HT1080 (cell line): ENCODE results near the gene OLFML1. TPM values are rescaled to one million over a fixed set of nuclear protein-coding genes. Genes with fewer than 3 reads are reported as not detected.
A peak's percentile ranks its signal among the peaks of the same experiment; 100 is the strongest.

Experiments used
- DNase-seq: peaks from one replicate; pipeline ENCODE4 v3.0.0-alpha.2; 2015; ENCODE audit warnings: low read depth
- total RNA-seq: library from RNA; depleted of rRNA; stranded (reverse); fragments of >200 nt; shearing (Covaris generic); gene quantifications from 2 replicates; pipeline ENCODE4 v1.2.3, GENCODE V29; 2014

Gene OLFML1
- total RNA-seq, 1 experiment from 2014 or later, result not detected

DNA sequence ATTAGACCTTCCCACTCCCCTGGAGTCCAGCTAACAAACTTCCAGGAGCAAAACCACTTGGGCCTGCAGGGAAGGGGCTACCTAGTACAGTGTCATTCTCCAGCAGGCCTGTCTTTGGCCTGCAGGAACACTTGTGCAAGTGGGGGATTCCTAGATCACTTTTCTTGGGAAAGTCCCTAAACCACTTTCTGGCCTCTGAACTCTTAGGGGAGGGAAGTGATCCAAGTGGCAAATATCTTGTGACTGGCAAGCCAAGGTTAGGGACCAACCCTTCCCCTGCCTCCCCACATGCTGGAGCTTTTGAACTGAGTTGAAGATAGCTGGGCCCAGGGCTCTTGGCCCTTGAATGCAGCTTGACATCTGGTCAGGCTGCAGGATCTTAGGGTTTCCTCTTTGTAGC lies 45.7 kb downstream of the OLFML1 start:
- DNase-seq, result no peak

DNA sequence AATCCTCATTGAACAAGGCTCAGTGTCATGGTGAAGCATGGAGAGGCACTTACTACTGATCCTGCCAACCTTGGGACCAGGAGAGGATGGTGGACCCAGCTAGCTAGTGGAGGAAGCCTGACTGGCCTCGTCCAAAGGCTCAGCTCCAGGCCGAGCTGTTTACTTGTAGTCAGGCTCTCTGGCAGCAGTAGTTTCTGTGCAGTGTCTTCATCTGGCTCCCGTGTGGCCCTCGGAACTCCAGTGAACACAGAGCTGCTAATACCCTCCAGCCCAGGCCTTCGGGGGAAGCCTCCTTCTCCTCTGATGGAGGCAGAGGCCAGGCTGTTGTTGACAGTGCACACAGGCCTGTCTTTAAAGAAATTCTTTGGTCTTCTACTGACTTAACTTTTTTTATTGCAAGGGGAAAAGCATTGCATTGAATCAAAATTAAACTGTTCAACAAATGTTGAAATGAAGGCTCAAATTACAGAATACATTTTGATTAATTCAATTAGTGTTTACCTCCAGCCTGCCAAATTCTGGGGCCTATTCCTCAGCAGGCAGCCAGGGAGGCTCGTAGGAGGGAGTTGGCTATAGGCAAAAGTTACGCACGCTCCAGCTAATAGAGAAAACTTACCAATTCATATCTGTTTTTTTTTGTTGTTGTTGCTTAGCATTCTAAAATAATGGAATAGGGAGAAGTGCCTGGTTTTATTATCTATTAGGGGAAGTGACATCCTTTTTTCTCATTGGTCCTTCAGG lies 47.3 kb downstream of the OLFML1 start:
- no peak for DNase-seq

DNA sequence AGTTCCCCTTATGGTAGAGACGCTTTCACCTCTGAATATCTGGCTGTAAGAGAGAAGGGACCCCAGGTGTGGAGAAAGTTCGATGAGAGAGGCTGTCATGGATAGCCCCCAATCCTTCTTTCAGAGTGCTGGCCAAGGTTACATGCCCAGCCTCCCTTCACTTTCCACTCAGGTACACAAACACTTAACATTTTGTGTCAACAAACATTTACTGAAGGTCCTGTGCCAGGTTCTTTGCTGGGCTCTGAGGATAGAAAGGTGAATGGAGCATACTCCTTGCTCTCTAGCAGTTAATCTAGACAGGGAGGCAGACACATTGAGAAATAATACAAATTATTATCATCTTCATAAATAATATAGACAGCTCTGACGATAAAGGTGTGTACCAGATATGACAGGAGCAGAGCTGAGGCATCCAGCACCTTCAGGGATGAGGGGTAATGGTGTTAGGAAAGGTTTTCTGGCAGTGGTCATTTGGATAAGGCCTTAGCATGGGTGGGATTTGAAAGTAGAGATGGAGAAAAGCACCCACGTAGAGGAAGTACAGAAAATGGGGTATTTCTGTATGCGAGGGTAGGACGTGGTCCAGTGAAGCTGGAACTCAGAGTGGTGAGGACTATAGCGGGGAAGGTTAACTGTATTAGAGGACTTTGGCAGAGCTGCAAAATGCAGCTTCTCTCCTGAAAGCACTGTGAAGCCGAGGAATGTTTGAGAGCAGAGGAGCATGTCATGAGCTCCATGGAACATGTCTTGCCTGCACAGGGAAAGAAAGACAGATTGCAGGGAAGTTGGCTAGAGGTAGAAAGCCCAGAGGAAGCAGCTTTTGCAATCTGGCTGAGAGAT lies 48.1 kb downstream of the OLFML1 start:
- no peak for DNase-seq

DNA sequence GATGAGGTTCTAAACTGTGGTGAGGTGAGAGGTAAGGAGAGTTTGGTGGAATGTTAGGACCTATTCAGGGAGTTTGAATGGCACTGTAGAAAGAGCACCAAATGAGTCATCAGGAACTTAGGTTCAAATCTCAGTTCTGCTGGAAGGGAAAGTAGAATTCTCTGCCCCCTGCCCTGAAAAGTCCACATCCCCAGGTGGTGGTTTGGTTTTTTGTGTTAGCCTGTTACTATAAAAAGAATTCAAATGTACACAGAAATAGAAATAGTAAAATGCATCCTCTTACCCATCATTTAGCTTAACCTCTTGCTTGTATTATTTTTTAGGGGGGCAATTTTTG lies 48.7 kb downstream of the OLFML1 start:
- DNase-seq, result no peak

DNA sequence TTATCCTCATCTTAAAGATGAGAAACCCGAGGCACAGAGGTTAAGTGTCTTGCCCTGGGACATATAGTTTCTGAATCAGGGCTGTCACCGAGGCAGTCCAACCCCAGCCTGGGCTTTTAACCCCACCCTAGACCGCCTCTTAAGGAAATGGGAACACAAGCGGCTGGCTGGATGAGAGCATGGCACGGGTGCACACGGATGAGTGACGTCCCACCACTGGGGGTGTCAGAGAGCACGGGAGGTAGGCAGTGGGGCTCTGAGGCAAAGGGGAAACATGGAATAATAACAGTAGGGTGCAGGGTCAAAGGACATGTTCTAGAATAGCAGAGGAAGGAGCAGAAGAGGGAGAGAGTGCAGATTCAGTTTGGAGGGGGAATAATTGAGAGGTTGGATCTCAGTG lies 50.8 kb downstream of the OLFML1 start:
- DNase-seq, result no peak

DNA sequence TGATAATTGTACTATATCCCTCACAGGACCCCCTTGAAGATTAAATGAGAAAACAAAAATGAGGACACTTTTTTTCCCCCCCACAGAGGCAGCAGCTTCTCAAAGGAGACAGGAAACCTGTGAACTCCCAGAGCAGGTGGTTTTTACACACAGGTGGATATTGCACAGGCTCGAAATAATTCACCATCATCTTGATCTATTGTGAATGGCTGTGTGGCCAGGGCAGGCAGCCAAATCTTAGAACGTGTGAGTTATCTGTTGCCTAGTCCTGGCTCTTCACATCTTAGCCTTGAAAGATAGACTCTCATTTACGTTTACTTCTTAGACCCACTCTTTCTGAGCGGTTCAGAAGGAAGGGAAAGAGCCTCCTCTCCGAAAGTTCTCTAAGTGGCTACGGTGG lies 52.0 kb downstream of the OLFML1 start:
- DNase-seq, result no peak

DNA sequence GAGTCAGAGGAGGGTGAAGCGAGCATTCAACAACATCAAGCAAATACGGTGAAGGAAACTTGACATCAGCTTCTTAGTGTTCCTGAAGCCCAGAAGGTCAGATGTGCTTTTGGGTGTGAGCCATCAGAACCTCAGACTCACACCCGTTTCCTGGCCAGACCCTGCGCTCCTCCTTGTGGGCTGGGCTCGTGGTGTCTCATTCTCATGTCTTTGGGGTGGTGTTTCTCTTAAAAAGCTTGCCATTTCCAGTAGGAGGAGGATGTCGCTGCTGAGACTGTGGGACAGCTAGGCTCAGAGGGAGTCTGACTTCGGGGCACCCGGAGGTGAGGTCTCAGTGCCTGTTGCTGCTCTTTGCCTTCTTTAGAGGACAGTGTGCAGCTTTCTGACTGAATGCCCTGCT lies 52.7 kb downstream of the OLFML1 start:
- DNase-seq, result peak; percentile 53

DNA sequence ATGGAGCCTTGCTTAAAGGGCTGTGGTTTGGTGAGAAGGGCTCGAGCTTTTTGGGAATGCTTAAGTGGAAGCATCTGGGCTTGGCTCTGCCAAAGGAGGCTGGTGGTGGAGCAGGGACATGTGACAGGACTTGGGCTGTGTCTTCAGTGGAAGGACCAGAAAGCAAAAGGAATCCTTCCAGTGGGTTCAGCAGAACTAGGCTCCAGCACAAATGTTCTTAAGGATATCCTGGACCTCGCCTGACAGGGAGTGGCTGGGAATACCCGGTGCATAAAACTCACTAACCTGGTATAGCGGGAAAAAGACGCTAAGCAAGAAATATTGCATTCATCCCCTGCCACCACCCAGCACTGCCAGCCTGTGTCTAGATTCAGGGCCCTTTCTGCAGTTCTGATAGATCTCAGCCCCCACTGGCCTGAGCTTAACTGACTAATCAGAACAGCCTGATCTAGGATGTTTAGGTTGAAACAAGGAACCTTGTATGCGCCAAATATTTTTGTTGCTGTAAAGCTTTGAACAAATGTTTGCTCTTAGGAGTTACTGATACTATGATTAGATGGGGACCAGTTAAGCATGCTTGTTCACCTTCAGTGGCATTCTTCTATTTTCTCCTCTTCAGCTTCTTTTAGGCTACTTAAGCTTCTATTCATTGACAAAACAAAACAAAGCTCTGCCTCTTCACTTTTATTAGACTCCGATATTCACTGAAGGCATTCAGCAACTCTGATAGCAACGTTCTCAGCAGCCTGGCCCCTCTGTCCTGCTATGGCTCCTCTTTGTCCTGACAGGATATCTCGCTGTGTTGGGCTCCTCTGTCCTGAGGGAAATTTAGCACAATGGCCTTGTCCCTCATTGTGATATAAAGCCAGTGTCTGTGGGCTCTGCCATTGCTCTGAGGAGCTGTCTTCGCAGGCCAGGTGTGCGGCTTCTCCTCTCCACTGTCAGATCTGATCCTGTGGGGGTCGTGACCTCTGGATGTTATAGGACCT lies 53.5 kb downstream of the OLFML1 start:
- DNase-seq, result no peak

DNA sequence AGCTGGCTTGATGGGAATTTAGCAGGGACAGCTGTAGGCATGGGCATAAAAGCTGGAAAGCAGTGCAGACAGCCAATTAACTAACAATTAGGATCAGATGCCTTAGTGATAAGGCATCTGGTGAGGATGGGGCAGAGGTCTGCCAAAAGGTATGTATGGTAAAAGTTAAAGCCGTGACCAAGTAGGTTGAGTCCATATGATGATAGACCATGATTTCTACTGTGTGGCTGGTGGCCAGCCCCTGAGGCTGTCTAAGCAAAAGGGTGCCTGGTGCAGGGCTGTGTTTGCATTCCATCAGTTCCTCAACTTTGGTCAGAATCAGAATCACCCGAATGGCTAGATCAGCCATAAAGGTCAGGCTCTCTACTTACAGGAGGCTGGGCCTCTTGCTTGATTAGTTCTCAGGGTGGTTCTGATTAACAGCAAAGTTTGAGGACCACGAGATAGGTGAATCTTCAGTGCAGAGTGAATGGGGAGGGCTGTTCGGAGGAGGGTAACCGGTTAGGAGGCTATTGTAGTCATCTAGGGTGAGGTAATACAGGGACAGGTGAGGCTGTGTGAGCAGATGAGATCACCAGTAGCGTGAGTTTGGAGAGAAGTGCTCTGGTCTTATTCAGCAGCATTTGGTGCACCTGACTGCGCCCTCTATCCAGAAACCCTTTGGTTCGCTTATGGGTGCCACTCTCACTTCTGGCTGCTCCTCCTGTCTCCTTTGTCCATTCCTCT lies 55.7 kb downstream of the OLFML1 start:
- DNase-seq, result no peak

DNA sequence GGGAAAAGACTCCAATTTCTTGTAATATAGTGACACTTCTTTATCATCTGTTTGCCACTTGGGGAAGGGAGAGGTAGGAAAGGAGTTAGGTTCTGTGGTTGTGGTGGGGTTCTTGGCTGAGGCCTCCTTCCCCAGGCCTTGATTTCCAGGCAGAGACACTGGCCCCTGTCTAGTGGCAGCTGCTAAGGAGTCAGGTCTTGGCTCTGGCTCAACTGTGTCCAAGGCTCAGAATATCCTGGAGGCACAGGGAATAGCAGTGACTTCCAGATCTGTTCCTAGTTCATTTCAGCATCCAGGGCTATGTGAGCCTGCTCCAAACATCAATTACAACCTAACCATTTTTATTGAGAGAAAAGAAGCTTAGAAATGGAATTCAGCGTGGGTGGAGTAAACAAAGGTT lies 58.0 kb downstream of the OLFML1 start:
- DNase-seq, result no peak

DNA sequence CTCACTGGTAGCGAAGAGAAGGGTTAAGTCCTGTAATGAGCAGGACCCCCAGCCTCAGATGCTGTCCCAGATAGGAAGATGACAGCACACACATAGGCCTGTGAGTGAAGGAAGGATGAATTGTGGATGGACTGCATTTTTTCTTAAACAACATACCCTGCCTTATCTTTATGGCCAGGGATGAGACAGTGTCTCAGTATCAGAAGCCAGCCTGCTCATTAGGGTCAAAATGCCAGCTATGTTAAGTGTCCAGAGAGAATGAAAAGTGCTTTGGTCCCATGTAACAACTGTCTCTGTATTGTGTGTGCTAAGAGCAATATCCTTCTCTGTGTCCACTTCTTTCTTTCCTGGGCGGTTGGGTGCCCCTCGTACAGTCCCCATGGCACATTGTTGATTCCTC lies 58.7 kb downstream of the OLFML1 start:
- DNase-seq, result no peak

DNA sequence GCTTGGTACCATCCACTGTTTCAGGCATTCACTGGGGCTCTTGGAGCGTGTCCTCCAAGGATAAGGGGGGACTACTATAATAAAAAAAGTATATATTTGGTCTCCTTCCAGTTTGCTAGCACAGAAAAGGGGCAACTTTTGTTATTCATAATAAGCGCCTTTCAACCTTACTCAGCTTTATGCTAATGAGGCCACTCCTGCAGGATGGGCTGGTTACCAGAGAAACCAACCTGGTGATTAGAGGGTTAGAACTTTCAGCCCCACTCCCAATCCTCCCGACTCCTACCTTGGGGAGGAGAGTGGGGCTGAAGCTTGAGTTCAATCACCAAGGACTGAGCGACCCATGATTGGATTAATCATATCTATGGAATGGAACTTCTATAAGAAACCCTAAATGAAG lies 60.3 kb downstream of the OLFML1 start:
- no peak for DNase-seq

DNA sequence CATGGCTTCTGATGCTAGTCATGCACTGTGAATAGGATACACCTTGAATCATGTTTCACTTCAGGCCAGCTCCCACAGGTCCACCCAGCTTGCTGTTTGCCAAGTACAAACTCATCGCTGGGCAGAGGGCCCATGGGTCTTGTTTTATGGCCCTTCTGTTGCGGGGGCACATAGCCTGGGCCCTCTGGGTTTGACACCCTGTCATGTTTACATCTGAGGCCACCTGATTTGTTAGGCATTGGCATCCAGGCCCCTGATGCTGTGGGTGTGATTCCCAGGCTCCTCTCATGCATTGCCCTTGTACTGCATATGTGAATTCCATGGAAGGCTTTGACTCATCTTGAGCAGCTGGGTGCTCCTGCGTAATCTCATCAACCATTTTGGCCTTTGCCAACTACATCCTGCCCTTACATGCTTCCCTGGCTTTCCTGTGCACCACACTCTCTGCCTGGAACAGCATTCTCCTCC lies 61.1 kb downstream of the OLFML1 start:
- DNase-seq, result peak; percentile 42

DNA sequence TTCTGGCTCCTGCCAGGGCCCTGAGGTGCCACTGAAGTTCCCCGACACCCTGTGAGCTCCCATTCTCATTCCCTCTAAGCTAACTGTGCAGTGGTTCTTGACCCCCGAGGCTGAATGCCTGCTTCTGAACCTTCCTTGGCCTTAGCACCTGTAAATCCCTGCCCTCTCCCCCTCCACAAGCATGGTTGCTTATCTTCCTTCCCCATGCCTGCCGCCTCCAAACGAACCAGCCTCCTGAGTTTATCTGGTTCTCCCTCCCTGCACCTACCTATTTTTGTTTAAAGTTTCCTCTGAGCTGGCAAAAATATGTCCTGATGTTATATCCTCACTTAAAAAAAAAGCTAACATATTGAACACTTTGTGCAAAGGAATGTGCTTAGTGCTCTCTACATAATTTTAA lies 62.4 kb downstream of the OLFML1 start:
- no peak for DNase-seq

DNA sequence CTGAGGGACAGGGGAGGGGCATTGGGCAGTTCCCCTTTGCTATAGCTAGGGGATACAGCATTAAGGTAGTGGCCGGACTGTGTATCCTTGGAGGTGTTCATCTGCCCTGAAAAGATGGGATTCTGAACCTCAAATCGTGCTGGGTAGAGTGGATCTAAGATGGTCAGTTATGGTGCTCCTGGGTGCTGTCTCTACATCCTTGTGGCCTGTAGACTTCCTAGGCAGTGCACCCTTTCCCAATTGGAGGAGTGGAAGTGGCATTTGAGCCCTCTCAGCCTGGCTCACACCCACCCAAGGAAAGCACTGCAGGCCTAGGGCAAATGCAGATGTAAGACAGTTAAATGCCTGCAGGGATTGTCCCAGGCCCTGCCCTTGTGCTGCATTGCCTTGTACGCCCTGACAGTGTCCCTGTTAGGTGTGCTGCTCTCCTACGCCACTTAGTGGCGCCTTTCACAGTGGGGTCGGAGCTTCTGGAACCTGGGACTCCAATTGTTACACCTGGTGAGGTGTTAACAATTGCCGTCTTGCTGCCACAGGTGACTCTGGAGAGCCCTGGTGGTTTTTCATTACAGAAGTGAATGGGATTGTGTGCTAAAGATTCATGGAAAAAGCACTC lies 63.5 kb downstream of the OLFML1 start:
- no peak for DNase-seq

DNA sequence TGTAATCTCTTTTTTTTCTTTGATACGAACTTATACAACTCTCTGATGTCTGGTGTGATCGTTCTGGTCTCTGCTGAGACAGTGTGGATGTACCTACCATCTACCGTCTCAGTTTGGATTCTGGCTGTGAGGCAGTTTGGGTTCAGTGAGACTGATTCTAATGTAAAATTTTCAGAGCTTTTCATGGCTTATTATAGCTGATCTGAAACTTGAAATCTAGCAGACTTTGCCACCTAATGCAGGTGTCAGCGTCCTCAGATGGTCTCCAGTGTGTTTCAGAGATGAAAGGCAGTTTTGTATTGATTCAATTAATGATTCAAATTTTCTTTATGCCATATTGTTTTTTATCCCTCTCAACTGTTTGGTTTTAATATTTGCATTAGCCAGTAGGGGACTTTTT lies 64.4 kb downstream of the OLFML1 start:
- no peak for DNase-seq

DNA sequence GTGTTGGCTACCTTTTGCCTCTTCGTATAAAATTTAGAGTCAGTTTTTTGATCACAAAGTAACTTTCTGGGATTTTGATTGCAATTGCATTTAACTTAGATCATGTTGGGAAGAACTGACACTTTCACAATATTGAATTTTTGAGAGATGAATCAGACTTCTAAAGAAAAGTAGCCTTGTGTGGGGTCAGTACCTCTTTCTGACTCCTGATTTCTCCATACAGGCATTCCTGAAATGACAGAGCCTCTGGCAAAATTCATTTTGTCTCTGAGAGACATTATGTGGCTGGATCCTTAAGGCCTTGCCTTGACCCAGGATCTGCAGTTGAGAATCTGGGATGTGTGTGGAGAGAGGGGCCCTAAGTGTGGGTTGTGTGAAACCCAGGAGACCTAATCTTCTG lies 66.3 kb downstream of the OLFML1 start:
- DNase-seq, result peak; percentile 58

DNA sequence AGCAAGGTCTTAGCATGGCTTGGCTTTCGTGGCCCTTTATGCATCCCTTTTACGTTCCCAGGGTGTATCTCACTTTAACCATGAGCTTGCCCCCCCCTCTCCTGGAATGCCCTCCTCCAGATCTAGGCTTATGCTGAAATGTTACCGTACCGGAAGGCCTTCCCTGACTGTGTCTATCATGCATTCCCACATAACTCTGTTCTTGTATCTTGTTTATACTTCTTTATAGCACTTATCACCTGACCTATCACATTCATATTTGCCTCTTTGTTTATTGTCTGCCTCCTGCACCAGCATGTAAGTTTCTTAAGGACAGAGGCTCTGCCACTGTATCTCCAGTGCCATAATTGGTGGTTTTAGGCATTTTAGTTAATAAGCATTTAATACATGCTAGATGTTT lies 67.4 kb downstream of the OLFML1 start:
- no peak for DNase-seq

DNA sequence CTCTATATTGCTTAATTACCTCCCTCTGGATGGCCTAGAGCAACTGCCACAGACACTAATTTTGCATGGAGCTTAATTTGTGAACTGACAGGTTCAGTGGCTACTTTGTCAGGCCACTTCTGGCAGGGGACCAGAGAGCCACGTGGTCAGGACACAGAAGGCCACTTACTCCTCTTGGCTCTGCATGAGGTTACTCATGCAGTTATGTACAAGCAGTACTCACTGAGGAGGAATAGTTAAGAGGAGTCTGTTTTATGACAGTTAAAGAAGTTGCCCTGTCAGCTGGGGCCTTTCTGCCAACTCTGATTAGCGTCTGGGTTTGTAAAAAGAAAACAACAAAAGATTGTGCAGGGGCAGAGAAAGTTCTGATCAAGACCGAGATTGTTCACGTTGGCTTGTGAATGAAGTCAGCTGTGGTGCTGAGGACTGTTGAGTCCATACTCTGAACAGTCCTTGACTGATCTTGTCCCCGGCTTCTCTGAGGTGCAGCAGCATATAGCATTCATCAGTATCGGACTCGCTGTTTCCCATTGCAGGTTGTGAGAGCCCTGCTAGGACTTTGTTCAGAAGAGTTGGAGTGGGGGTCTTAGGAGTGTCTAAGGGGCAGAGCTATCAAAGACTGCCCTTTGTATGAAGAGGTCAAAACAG lies 69.9 kb downstream of the OLFML1 start:
- DNase-seq, result no peak

DNA sequence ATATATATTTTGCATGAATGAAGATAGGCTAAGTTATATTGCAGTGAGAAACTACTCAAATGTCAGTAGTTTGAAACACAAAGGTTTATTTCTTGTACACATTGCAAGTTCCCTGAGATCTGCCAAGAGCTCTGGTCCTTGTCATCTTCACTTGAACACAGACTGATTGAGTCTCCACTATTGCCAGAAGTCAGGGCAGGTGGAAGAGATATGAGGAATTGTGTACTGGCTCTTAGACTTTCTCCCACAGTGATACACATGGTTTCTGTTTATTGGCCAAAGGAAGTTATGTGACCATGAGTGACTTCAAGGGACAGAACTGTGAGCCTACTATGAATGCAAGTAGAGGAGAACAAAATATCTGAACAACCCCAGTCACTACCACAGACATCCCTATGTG lies 72.7 kb downstream of the OLFML1 start:
- DNase-seq, result no peak
